ENCODE results near the gene CNOT1. TPM values are rescaled to one million over a fixed set of nuclear protein-coding genes. Genes with fewer than 3 reads are reported as not detected.

The CNOT1 gene
- total and polyA plus RNA-seq, 4 donors: 34.0 to 131 (median 78.5) TPM

GRCh38 chr16:58584831-58585505 is 44.7 kb downstream of the CNOT1 start:
- TF ChIP-seq ZBTB33 (IDR thresholded peaks at IDR 0.05): no peak
- TF ChIP-seq EGR1 (IDR thresholded peaks at IDR 0.05; ENCODE audit: low read depth in 2 of 2): no peak
- TF ChIP-seq REST (IDR thresholded peaks at IDR 0.05): no peak
- no peak for TF ChIP-seq RXRA (IDR thresholded peaks at IDR 0.05)
- no peak for TF ChIP-seq CTCF (IDR thresholded peaks at IDR 0.05; ENCODE audit: low read depth, low read length, missing input control)
- TF ChIP-seq GABPA (IDR thresholded peaks at IDR 0.05 in 1 of 2, conservative IDR thresholded peaks at IDR 0.05 in 1 of 2): no peak
- TF ChIP-seq TAF1 (conservative IDR thresholded peaks at IDR 0.05): no peak
- H3K9ac ChIP-seq (ENCODE audit: low read depth in 1 of 2, low read length in 2 of 2): no peak overlapping the region
- no peak overlapping the region for H3K27ac ChIP-seq (ENCODE audit: low read depth in 1 of 2, low read length in 2 of 2)
- H3K27me3 ChIP-seq (ENCODE audit: control insufficient read depth in 4 of 4, insufficient read depth in 4 of 4, low read length in 3 of 4): no peaks in the 10 kb centered on the region
- no peak for DNase-seq (ENCODE audit: low spot score)
- H3K4me1 ChIP-seq (ENCODE audit: control insufficient read depth in 4 of 4, insufficient read depth in 4 of 4, low read length in 3 of 4): peaks cover 0 to 24% (median 20%) of the 10 kb centered on the region in 4 donors
- H3K36me3 ChIP-seq (ENCODE audit: control insufficient read depth in 4 of 4, insufficient read depth in 3 of 4, low read depth in 1 of 4, low read length in 3 of 4): peaks cover 4 to 62% (median 40%) of the 10 kb centered on the region in 4 donors
- no peak overlapping the region for H3K4me3 ChIP-seq (ENCODE audit: low read depth in 1 of 3, low read length in 3 of 3)
- H3K9me3 ChIP-seq (ENCODE audit: control insufficient read depth in 4 of 4, low read length in 3 of 4): no peaks in the 10 kb centered on the region
- WGBS: 90% methylated on average over 8 of the region's 8 CpGs

GRCh38 chr16:58582971-58583765 is 46.5 kb downstream of the CNOT1 start:
- 47% methylated on average over 8 of the region's 8 CpGs for WGBS
- Histone ChIP-seq H3K4me3 (ENCODE audit: low read depth in 1 of 3, low read length in 3 of 3) (no peak overlapping the region), H3K27me3 (ENCODE audit: control insufficient read depth in 4 of 4, insufficient read depth in 4 of 4, low read length in 3 of 4) (no peaks in the 10 kb centered on the region), H3K27ac (ENCODE audit: low read depth in 1 of 2, low read length in 2 of 2) (peak overlapping the region; percentile 15 to 60), H3K9ac (ENCODE audit: low read depth in 1 of 2, low read length in 2 of 2) (no peak overlapping the region), H3K36me3 (ENCODE audit: control insufficient read depth in 4 of 4, insufficient read depth in 3 of 4, low read depth in 1 of 4, low read length in 3 of 4) (peaks cover 12 to 70% (median 48%) of the 10 kb centered on the region in 4 donors), H3K9me3 (ENCODE audit: control insufficient read depth in 4 of 4, low read length in 3 of 4) (no peaks in the 10 kb centered on the region), H3K4me1 (ENCODE audit: control insufficient read depth in 4 of 4, insufficient read depth in 4 of 4, low read length in 3 of 4) (peaks cover 0 to 16% (median 11%) of the 10 kb centered on the region in 4 donors)
- DNase-seq (ENCODE audit: low spot score): no peak
- TF ChIP-seq HNF4A (conservative IDR thresholded peaks at IDR 0.05) (peak; percentile 53 to 58), TAF1 (conservative IDR thresholded peaks at IDR 0.05) (no peak), SP1 (IDR thresholded peaks at IDR 0.05) (peak; percentile 51), REST (IDR thresholded peaks at IDR 0.05) (no peak), CTCF (IDR thresholded peaks at IDR 0.05; ENCODE audit: low read depth, low read length, missing input control) (no peak), RXRA (IDR thresholded peaks at IDR 0.05) (peak; percentile 75 to 76), GABPA (IDR thresholded peaks at IDR 0.05 in 1 of 2, conservative IDR thresholded peaks at IDR 0.05 in 1 of 2) (no peak), HNF4G (IDR thresholded peaks at IDR 0.05) (no peak), ATF3 (IDR thresholded peaks at IDR 0.05) (peak; percentile 31), JUND (IDR thresholded peaks at IDR 0.05) (no peak), FOXA1 (IDR thresholded peaks at IDR 0.05) (no peak), FOXA2 (IDR thresholded peaks at IDR 0.05) (no peak), EGR1 (IDR thresholded peaks at IDR 0.05; ENCODE audit: low read depth in 2 of 2) (no peak), NR2F2 (IDR thresholded peaks at IDR 0.05) (no peak)

Data from liver (tissue), 9 donors.